HUES64 (cell line): ENCODE results near the gene PPM1F.

ENCODE experiments used
- H3K27ac ChIP-seq: 2 replicates; pipeline ENCODE4 v1.7.0; 2013; ENCODE audit warnings: low read depth, low read length, inconsistent platforms
- H3K27me3 ChIP-seq: 2 replicates; pipeline ENCODE4 v1.6.1; 2013; ENCODE audit warnings: mild to moderate bottlenecking, low read length; ENCODE audit not compliant: insufficient read depth
- H3K36me3 ChIP-seq: 2 replicates; pipeline ENCODE4 v1.6.1; 2013; ENCODE audit warnings: mild to moderate bottlenecking, low read length; ENCODE audit not compliant: insufficient read depth
- H3K4me1 ChIP-seq: 2 replicates; pipeline ENCODE4 v1.6.1; 2013; ENCODE audit warnings: mild to moderate bottlenecking, low read length, moderate library complexity; ENCODE audit not compliant: insufficient read depth
- H3K4me3 ChIP-seq: 2 replicates; pipeline ENCODE4 v1.5.1; 2013; ENCODE audit warnings: mild to moderate bottlenecking, low read length, moderate library complexity
- H3K9ac ChIP-seq: 2 replicates; pipeline ENCODE4 v1.6.1; 2013; ENCODE audit warnings: mild to moderate bottlenecking, low read depth, low read length
- H3K9me3 ChIP-seq: 2 replicates; pipeline ENCODE4 v1.6.1; 2013; ENCODE audit warnings: low read depth, low read length; ENCODE audit not compliant: insufficient read depth
- WGBS: fragments of 150-250, 120-280 bp; methylation state at CpG from one replicate; pipeline ENCODE4 v1.1.7; 2013; ENCODE audit warnings: missing lambda C conversion rate; 5-methylcytosine and 5-hydroxymethylcytosine counted together

Gene PPM1F

DNA sequence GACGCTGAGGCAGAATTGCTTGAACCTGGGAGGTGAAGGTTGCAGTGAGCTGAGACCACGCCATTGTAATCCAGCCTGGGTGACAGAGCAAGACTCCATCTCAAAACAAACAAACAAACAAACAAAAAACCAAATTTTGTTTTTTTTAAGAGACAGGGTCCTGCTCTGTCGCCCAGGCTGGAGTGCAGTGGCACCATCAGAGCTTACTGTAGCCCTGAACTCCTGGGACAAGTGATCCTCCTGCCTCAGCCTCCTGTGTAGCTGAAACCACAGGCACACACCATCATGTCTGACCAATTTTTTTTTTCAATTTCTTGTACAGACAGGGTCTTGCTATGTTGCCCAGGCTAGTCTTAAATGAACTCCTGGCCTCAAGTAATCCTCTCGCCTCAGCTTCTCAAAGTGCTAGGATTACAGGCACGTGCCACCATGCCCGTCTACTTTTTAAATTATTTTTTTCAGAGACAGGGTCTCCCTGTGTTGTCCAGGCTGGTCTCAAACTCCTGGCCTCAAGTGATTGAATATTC, 13.2 kb upstream of the PPM1F start:
- Histone ChIP-seq H3K36me3 (peaks cover 93% of the 10 kb centered on the region), H3K9ac (no peak overlapping the region), H3K27me3 (no peaks in the 10 kb centered on the region), H3K9me3 (no peaks in the 10 kb centered on the region), H3K4me3 (no peak overlapping the region), H3K27ac (no peak overlapping the region), H3K4me1 (no peaks in the 10 kb centered on the region)
- WGBS, result 94% methylated on average over 6 of the region's 6 CpGs

DNA sequence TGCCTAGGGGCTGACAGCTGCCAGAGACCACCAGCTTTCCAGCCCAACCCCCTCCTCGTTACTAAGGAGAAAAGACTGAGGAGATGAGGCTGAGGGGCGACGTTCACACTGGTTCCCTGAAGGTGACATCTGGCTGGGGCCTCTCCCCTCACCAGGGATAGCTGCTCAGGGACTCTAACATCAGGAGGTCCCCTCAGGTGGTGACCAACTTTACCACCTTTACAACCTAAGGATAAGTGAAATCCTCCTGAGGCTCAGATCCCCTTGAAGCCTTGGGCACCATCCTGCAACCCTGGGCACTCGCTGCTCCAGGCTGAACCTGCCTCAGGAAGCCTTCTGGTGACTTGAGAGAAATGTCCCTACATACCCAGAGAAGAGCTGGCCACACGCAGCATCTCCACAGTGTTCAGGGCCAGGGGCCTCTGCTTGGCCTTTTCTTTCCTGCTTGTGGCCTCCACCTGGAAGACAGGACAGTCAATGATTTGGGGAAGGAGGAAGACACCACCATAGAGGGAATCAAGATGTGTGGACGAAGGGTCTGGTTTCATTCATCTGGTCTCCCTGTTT, 12.4 kb upstream of the PPM1F start:
- H3K9ac ChIP-seq, result no peak overlapping the region
- peaks cover 92% of the 10 kb centered on the region for H3K36me3 ChIP-seq

DNA sequence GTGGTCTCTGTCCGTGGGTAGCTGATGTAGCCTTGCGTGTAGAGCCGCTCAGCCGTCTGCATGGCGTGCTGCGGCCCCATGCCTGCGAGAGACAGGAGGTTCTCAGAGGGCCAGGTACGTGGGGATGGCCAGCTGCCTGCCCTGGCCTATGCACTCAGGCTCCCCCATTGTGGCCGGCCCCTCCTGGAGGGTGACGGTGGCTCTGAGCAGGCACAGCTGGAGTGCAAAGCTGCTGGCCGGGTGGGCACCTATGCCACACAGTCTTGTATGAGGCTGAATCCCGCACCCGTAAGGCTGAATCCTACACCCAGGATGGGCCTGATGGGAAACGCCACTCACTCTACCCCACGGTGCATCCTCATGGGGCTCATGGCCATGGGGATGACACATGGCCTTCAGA, 11.6 kb upstream of the PPM1F start:
- Histone ChIP-seq H3K27ac (no peak overlapping the region), H3K36me3 (peaks cover 93% of the 10 kb centered on the region), H3K4me3 (no peak overlapping the region), H3K9ac (no peak overlapping the region), H3K27me3 (no peaks in the 10 kb centered on the region), H3K9me3 (no peaks in the 10 kb centered on the region), H3K4me1 (no peaks in the 10 kb centered on the region)
- WGBS, result 97% methylated on average over 15 of the region's 15 CpGs

More for the DNA sequence above, 12.4 kb upstream of the PPM1F start:
- no peaks in the 10 kb centered on the region for H3K27me3 ChIP-seq
- H3K27ac ChIP-seq, result no peak overlapping the region
- no peak overlapping the region for H3K4me3 ChIP-seq
- H3K4me1 ChIP-seq, result no peaks in the 10 kb centered on the region
- 90% methylated on average over 5 of the region's 6 CpGs for WGBS
- H3K9me3 ChIP-seq, result no peaks in the 10 kb centered on the region

DNA sequence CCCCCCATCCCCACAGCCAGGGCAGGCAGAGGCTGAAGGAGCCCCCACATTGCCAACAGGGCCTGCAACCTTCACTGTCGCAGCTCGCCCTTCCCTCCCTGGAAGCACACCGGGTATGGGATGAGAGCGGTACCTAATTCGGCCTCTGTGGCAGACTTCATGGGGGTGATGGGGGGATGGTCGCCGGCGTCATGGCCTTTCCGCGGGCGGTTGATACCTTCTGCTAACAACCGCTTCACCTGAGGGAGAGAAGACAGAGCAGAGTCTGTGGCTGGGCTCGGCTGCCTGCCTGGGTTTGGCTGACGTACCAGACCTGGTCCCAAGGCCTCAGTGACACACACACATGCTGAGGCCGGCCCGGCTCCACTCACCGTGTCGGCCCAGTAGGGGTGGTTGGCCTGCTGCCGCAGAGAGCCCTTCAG, 11.2 kb upstream of the PPM1F start:
- Histone ChIP-seq H3K27ac (no peak overlapping the region), H3K4me1 (no peaks in the 10 kb centered on the region), H3K4me3 (no peak overlapping the region), H3K27me3 (no peaks in the 10 kb centered on the region), H3K9me3 (no peaks in the 10 kb centered on the region), H3K36me3 (peaks cover 95% of the 10 kb centered on the region), H3K9ac (no peak overlapping the region)
- 96% methylated on average over 19 of the region's 19 CpGs for WGBS

DNA sequence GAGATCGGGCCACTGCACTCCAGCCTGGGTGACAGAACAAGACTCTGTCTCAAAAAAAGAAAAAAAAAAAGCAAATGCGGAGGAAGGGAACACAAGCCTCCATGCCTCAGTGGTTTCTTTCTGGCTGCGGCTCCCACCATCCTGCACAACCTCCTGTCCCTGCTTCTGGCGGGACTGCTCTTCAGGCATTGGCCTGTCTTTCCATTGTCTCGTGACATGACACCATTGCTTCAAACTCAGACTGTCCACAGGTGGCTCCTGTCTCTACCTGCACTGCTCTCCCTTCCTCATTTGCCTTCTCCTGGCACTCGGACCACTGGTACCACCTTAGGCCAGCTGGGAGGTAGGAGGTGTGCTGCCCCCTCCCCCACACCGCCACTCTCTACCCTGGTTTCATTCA, 10.6 kb upstream of the PPM1F start:
- no peaks in the 10 kb centered on the region for H3K27me3 ChIP-seq
- H3K9ac ChIP-seq, result no peak overlapping the region
- peaks cover 95% of the 10 kb centered on the region for H3K36me3 ChIP-seq
- WGBS, result 93% methylated on average over 7 of the region's 7 CpGs
- H3K4me1 ChIP-seq, result no peaks in the 10 kb centered on the region
- H3K27ac ChIP-seq, result no peak overlapping the region
- no peak overlapping the region for H3K4me3 ChIP-seq
- no peaks in the 10 kb centered on the region for H3K9me3 ChIP-seq

DNA sequence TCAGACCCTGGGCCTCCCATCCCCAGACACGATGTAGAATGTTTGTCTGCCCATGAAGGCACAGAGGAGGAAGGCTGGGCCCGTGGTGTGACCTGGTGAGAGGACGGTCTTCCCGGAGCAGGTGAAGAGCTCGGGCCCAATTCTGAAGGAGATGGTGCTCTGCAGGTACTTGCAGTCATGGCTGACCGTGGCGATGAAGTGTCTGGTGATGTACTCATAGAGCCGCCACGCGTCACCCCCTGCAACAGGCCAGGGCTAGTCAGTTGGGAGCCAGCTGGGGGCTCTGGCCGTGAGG, 10.0 kb upstream of the PPM1F start:
- no peaks in the 10 kb centered on the region for H3K4me1 ChIP-seq
- peaks cover 89% of the 10 kb centered on the region for H3K36me3 ChIP-seq
- no peak overlapping the region for H3K4me3 ChIP-seq
- H3K27me3 ChIP-seq, result peaks cover 3% of the 10 kb centered on the region
- H3K27ac ChIP-seq, result no peak overlapping the region
- H3K9me3 ChIP-seq, result no peaks in the 10 kb centered on the region
- no peak overlapping the region for H3K9ac ChIP-seq
- 97% methylated on average over 11 of the region's 11 CpGs for WGBS

DNA sequence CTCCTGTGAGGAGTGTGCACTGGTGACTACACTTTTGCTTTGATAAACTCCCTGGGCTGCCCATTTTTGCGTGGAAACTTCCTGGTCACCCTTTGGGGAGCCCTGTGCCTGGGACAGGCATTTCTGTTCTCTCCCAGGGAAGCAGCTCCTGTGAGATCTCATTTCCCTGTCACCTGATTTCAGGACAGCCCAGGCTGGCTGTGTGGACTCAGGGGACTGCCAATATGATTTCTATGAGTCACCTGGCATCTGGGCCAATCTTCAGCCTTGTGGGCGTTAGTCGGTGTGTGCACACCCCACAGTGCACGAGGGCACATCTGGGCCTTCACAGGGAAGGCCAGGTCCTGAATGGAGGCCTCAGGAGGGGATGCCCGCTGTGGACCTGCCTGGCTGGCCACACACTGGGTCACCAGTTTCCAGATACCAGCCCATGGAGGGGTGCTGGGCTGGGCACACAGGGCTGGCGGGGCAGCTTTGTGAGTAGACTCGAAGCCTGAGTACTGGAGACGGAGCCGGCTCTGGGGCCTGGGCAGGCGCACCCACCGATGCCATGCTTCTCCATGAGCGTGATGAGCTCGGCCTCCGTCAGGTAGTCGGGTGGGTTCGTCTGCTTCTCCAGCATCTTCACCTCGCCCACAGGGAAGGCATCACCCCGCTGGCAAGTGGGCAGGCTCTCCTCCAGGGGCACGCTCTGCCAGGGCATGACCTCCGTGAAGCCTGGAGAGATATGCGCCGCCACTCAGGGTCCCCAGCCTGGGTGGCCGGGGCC, 9.4 kb upstream of the PPM1F start:
- H3K27ac ChIP-seq, result no peak overlapping the region
- H3K4me3 ChIP-seq, result no peak overlapping the region
- H3K9me3 ChIP-seq, result no peaks in the 10 kb centered on the region
- no peaks in the 10 kb centered on the region for H3K4me1 ChIP-seq
- WGBS, result 96% methylated on average over 23 of the region's 23 CpGs
- H3K27me3 ChIP-seq, result peaks cover 3% of the 10 kb centered on the region
- peaks cover 84% of the 10 kb centered on the region for H3K36me3 ChIP-seq
- no peak overlapping the region for H3K9ac ChIP-seq

DNA sequence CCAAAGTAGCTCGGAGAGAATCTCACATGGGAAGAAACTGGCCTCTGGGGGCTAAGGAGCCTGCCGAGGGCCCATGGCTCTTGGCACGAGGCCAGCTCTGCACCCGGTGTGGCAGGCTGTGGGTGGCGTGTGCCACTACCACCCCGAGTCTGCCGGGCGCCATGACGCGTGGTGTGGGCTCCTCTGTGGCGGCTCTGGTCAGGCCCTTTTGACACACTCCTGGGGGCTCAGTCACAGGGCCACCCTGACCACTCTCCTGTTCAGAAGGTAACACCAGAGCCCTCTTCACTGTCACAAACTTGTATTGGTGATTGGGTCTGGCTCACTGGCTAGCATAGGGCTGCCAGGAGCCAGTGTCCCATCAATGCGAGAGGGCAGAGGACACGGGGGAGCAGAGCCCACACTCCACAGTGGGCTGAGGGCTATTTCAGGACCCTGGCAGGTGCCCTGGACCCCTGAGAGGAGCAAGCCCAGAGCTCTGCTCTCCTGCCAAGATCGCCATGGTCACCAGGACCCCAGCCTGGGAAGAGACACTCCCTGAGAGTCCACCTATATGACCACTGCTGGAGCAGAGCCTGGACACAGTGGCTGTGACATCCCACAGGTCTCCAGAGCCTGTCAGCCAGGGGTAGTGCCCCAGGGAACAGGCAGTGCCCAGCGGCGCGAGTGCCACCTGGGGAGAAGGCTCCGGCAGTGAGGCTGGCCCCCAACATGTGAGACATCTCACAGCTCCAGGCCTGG, 8.6 kb upstream of the PPM1F start:
- 93% methylated on average over 18 of the region's 18 CpGs for WGBS
- no peaks in the 10 kb centered on the region for H3K4me1 ChIP-seq
- H3K9ac ChIP-seq, result no peak overlapping the region
- H3K36me3 ChIP-seq, result peaks cover 76% of the 10 kb centered on the region
- H3K27ac ChIP-seq, result no peak overlapping the region
- peaks cover 7% of the 10 kb centered on the region for H3K27me3 ChIP-seq
- no peaks in the 10 kb centered on the region for H3K9me3 ChIP-seq
- no peak overlapping the region for H3K4me3 ChIP-seq

DNA sequence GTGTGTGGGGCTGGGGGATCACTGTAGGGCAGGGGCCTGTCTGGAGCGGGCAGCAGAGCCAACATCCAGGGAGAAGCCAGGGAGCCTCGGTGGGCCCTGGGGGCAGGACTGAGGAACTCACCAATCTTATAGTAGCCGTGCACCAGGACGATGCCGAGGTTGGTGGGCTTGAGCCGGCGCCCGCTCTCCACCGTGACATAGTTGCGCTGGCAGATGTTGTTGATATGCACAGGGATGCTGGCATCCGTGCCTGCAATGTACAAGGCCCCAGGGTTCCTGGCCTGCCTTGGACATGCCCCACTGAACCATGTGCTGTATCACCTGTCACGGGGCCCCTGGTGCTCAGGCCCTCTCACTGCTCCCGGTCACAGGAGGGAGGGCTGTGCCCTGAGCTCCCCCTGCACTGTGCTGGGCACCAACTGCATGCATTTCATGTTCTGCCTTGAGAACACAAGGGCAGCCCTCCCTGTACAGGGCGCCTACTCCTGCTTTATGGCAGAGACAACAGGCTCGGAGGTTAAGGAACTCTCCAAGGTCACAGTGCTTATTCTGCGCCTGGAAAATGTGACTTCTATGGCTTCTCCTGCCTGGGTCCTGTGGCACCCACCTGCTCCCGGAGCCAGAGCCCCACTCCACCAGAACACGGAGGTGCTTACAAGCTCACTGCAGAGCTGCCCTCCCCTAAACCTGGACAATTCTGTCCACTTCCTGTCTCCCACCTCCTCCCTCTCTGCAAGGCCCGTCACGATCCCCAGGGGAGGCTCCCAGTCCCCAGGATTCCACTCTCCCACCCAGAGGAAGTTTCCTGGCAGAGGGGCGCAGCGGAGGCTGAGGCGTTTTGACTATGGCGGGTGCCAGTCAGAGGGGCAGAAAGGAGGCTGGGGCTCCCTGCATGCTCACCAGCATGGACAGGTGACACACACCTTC, 7.8 kb upstream of the PPM1F start:
- 96% methylated on average over 24 of the region's 24 CpGs for WGBS
- Histone ChIP-seq H3K4me1 (no peaks in the 10 kb centered on the region), H3K9me3 (no peaks in the 10 kb centered on the region), H3K36me3 (peaks cover 68% of the 10 kb centered on the region), H3K27ac (no peak overlapping the region), H3K27me3 (peaks cover 7% of the 10 kb centered on the region), H3K4me3 (no peak overlapping the region), H3K9ac (no peak overlapping the region)

DNA sequence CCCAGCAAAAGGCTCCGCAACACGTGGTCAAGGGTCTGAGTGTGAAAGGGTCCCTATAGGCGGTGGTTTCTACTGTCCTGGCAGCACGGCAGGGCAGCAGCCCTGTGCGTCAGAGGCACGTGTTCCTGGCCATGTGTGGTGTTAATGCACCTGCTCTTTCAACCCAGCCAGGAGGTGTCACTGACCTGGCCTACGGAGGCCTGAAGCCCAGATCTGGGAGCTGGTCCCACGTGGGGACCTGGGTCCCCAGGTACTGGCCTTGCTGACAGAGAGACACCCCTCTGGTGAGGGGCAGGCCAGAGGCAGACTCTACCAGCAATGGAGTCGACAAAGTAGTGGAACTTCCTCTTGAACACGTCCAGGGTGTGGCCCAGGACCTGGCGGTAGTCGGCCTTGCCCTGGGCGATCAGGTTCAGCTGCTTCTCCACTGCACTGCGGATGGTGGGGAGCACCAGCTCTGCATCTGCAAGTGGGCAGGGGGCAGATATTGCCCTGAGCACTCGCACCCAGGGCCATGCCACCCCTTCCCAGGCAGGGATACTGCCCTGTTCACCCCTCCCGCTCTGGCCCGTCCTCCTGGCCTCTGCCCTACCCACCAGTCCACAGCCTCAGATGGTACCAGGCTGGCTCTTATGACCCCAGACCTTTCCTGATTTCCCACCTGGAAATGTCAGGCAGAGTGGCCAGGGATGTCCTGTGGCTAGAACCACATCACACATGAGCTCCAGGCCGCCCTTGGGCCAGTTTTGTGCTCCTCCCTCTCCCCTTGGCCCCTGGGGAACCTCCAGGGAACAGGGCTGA, 6.8 kb upstream of the PPM1F start:
- WGBS, result 94% methylated on average over 18 of the region's 18 CpGs
- H3K9ac ChIP-seq, result no peak overlapping the region
- no peak overlapping the region for H3K4me3 ChIP-seq
- H3K27me3 ChIP-seq, result peaks cover 11% of the 10 kb centered on the region
- no peaks in the 10 kb centered on the region for H3K4me1 ChIP-seq
- no peaks in the 10 kb centered on the region for H3K9me3 ChIP-seq
- H3K27ac ChIP-seq, result no peak overlapping the region
- peaks cover 59% of the 10 kb centered on the region for H3K36me3 ChIP-seq
